Uterus (tissue), 4 donors: ENCODE data around the gene FN3K. TPM values are rescaled to one million over a fixed set of nuclear protein-coding genes. Genes with fewer than 3 reads are reported as not detected.
A peak's percentile ranks its signal among the peaks of the same experiment; 100 is the strongest.

Experiments
- DNase-seq, 2 donors: peaks; one replicate each; pipeline ENCODE4 v3.0.0-alpha.2; 2019 to 2020
- H3K27ac ChIP-seq, 2 donors: fragments of 200-600 bp; sonication (generic); 1 replicate in 1 of 2; 2 replicates in 1 of 2; pipeline ENCODE4 v1.5.1; 2016 to 2018
- H3K27me3 ChIP-seq, 2 donors: fragments of 200-600 bp; sonication (generic); one replicate each; pipeline ENCODE4 v1.5.1; 2018 to 2019; ENCODE audit warnings: control low read depth in 1 of 2
- H3K36me3 ChIP-seq, 2 donors: fragments of 200-600 bp; sonication (generic); one replicate each; pipeline ENCODE4 v1.5.1; 2019; ENCODE audit warnings: control low read depth in 1 of 2
- H3K4me1 ChIP-seq, 2 donors: fragments of 200-600 bp; sonication (generic); one replicate each; pipeline ENCODE4 v1.5.1; 2018 to 2019; ENCODE audit warnings: control low read depth in 1 of 2
- H3K4me3 ChIP-seq, 2 donors: fragments of 200-600 bp; sonication (generic); 1 replicate in 1 of 2; 2 replicates in 1 of 2; pipeline ENCODE4 v1.5.1; 2018 to 2019; ENCODE audit warnings: mild to moderate bottlenecking in 1 of 2
- H3K9me3 ChIP-seq, 2 donors: fragments of 200-600 bp; sonication (generic); one replicate each; pipeline ENCODE4 v1.5.1; 2019; ENCODE audit warnings: control low read depth in 1 of 2
- POLR2A ChIP-seq, 2 donors: fragments of 450-650 bp; IDR thresholded peaks; one replicate each; pipeline ENCODE4 v1.6.1; 2016; ENCODE audit warnings: antibody characterized with exemption in 2 of 2, mild to moderate bottlenecking in 1 of 2, moderate library complexity in 1 of 2
- intact Hi-C: fragments of 100-400 bp; cut with DNase I; formaldehyde crosslinking; loops from one replicate; pipeline ENCODE4 v1.15.1; 2023; ENCODE audit warnings: low total_unique reads
- total RNA-seq, 4 donors: library from RNA; depleted of rRNA in 3 of 4; stranded (reverse); fragments of >200 nt in 3 of 4; gene quantifications; one replicate each; pipeline versions ENCODE4 v1.1.0 to v1.2.4, GENCODE V29; 2014 to 2023
- TF ChIP-seq, protein P1 (sequence below), 4 experiments: fragments of 200-600 bp in 2 of 4; fragments of 450-650 bp in 2 of 4; sonication (generic) in 2 of 4; IDR thresholded peaks; one replicate each; pipeline ENCODE4 v1.5.1; 2016 to 2019; ENCODE audit warnings: antibody characterized with exemption in 4 of 4, mild to moderate bottlenecking in 2 of 4, moderate library complexity in 1 of 4
- donor health status: DM: yes; HTN: yes; CAD: no.

The FN3K gene
- total RNA-seq, 4 donors from 2014 or later = 1.8 to 26.3 (median 7.1) TPM

- Histone ChIP-seq H3K4me3 (peak overlapping the region; percentile 53 to 54), H3K9me3 (no peaks in the 10 kb centered on the region), H3K27ac (peak overlapping the region; percentile 50 to 52), H3K4me1 (peaks cover 0 to 16% of the 10 kb centered on the region in 2 donors), H3K36me3 (no peaks in the 10 kb centered on the region), H3K27me3 (no peaks in the 10 kb centered on the region)
- peak in 1 of 2 donors; percentile 10 for TF ChIP-seq POLR2A (IDR thresholded peaks at IDR 0.05)
- TF ChIP-seq, protein P1, sequence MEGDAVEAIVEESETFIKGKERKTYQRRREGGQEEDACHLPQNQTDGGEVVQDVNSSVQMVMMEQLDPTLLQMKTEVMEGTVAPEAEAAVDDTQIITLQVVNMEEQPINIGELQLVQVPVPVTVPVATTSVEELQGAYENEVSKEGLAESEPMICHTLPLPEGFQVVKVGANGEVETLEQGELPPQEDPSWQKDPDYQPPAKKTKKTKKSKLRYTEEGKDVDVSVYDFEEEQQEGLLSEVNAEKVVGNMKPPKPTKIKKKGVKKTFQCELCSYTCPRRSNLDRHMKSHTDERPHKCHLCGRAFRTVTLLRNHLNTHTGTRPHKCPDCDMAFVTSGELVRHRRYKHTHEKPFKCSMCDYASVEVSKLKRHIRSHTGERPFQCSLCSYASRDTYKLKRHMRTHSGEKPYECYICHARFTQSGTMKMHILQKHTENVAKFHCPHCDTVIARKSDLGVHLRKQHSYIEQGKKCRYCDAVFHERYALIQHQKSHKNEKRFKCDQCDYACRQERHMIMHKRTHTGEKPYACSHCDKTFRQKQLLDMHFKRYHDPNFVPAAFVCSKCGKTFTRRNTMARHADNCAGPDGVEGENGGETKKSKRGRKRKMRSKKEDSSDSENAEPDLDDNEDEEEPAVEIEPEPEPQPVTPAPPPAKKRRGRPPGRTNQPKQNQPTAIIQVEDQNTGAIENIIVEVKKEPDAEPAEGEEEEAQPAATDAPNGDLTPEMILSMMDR (IDR thresholded peaks at IDR 0.05) = no peak
- no peak for DNase-seq
- intact Hi-C loops = no loop called here
Observed at GRCh38 chr17:82698974-82699442, 36.4 kb upstream of the FN3K start.

GRCh38 chr17:82699551-82699950, 35.9 kb upstream of the FN3K start:
- H3K27ac ChIP-seq = no peak overlapping the region
- no peak for DNase-seq
- intact Hi-C loops = no loop called here
- H3K4me3 ChIP-seq = peak overlapping the region in 1 of 2 donors; percentile 53
- H3K4me1 ChIP-seq = peaks cover 0 to 16% of the 10 kb centered on the region in 2 donors
- no peaks in the 10 kb centered on the region for H3K27me3 ChIP-seq
- H3K36me3 ChIP-seq = no peaks in the 10 kb centered on the region
- H3K9me3 ChIP-seq = no peaks in the 10 kb centered on the region
- TF ChIP-seq POLR2A (IDR thresholded peaks at IDR 0.05) = no peak
- TF ChIP-seq, protein P1 (IDR thresholded peaks at IDR 0.05) = no peak

GRCh38 chr17:82702231-82702927, 33.0 kb upstream of the FN3K start:
- H3K4me1 ChIP-seq = peaks cover 0 to 9% of the 10 kb centered on the region in 2 donors
- no peak overlapping the region for H3K4me3 ChIP-seq
- no peaks in the 10 kb centered on the region for H3K36me3 ChIP-seq
- TF ChIP-seq, protein P1 (IDR thresholded peaks at IDR 0.05) = no peak
- no peak for TF ChIP-seq POLR2A (IDR thresholded peaks at IDR 0.05)
- DNase-seq = no peak
- H3K9me3 ChIP-seq = no peaks in the 10 kb centered on the region
- H3K27me3 ChIP-seq = no peaks in the 10 kb centered on the region
- H3K27ac ChIP-seq = no peak overlapping the region
- intact Hi-C loops = no loop called here

DNA sequence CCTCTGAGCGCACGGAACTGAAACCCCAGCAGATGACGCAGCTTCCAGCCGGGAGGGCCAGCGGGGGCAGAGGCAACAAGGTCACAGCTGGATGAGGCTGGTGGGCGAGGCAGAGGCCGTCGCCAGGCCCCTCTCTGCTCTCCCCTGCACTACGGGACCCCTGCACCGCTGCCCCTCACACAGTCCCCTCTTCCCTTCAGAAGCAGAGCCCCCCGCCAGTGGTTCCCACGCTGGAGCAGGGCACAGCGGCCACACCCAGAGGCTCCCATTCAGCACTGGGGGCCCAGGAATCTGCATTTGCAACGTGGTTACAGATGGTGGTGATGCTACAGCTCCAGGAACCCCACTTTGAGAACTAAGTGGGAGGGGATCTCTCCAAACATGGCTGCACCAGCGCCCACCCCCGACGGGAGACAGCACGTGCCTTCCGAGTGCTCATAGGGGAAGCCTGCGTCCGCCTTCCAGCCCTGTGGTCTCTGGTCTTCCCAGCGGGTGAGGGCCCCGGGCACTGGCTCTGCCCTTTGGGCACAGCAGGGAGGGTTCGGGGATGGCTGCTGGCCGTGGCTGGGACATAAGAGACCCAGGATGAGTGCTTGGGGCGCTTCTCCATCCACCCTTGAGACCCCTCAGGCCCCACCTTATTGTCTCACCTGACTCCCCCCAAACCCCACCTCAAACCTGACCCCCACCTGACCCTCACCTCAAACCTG, 32.2 kb upstream of the FN3K start:
- H3K9me3 ChIP-seq = no peaks in the 10 kb centered on the region
- H3K4me3 ChIP-seq = no peak overlapping the region
- H3K27ac ChIP-seq = no peak overlapping the region
- no peaks in the 10 kb centered on the region for H3K27me3 ChIP-seq
- intact Hi-C loops = no loop called here
- TF ChIP-seq, protein P1 (IDR thresholded peaks at IDR 0.05) = no peak
- TF ChIP-seq POLR2A (IDR thresholded peaks at IDR 0.05) = no peak
- DNase-seq = no peak
- H3K36me3 ChIP-seq = no peaks in the 10 kb centered on the region
- H3K4me1 ChIP-seq = peaks cover 0 to 6% of the 10 kb centered on the region in 2 donors
